ENCODE data around the gene ZNF785. TPM values are rescaled to one million over a fixed set of nuclear protein-coding genes. Genes with fewer than 3 reads are reported as not detected.

The ZNF785 gene
- total RNA-seq, 1 experiment from 2014 or later: 18.8 TPM

- H2BK15ac ChIP-seq (ENCODE audit: low read depth, low read length): no peak overlapping the region
- Mint-ChIP-seq H3K36me3 (ENCODE audit: insufficient read depth in 1 of 3, low read depth in 3 of 3) (no peaks in the 10 kb centered on the region), H3K27ac (no peak overlapping the region), H3K9me3 (no peaks in the 10 kb centered on the region; a peak in 1 of 5 replicates), H3K27me3 (ENCODE audit: low read depth) (peaks cover 22% of the 10 kb centered on the region), H3K4me1 (peaks cover 13 to 15% of the 10 kb centered on the region in 2 experiments), H3K4me3 (no peak overlapping the region)
- no peak overlapping the region for H3K4me2 ChIP-seq (ENCODE audit: insufficient read depth, insufficient read length, low read length)
- peaks cover 3% of the 10 kb centered on the region for H3K23me2 ChIP-seq (ENCODE audit: insufficient read length, low read depth, low read length, poor library complexity, severe bottlenecking)
- H3K18ac ChIP-seq (ENCODE audit: insufficient read length, low read depth, low read length): no peak overlapping the region
- H2AK5ac ChIP-seq (ENCODE audit: insufficient read length, low read length): no peak overlapping the region
- no peak overlapping the region for H2BK120ac ChIP-seq (ENCODE audit: low read depth, low read length, poor library complexity, severe bottlenecking)
- no peak overlapping the region for H4K91ac ChIP-seq (ENCODE audit: insufficient read length, low read depth, low read length)
- H3K4me1 ChIP-seq (ENCODE audit: insufficient read depth, low read length): no peaks in the 10 kb centered on the region
- no peak overlapping the region for H2BK5ac ChIP-seq (ENCODE audit: insufficient read length, low read length)
- no peak overlapping the region for H2AFZ ChIP-seq (ENCODE audit: low read length)
- no peak for DNase-seq
- H3K9ac ChIP-seq (ENCODE audit: extremely low read depth, insufficient read length, low read length): no peak overlapping the region
- H3T11ph ChIP-seq (ENCODE audit: low read length): no peak overlapping the region
- H3K27me3 ChIP-seq (ENCODE audit: insufficient read depth, low read length): no peaks in the 10 kb centered on the region
- no peak overlapping the region for H3K23ac ChIP-seq (ENCODE audit: insufficient read length, low read depth, low read length)
- no peak overlapping the region for H4K5ac ChIP-seq (ENCODE audit: insufficient read length, low read depth, low read length)
- H2BK12ac ChIP-seq (ENCODE audit: insufficient read length, low read depth, low read length): no peak overlapping the region
- H3K79me2 ChIP-seq (ENCODE audit: insufficient read depth, low read length): no peaks in the 10 kb centered on the region
- no peaks in the 10 kb centered on the region for H4K20me1 ChIP-seq (ENCODE audit: control insufficient read depth, insufficient read depth, insufficient read length)
- no peaks in the 10 kb centered on the region for H3K9me3 ChIP-seq (ENCODE audit: control insufficient read depth, low read depth, low read length)
- H3K56ac ChIP-seq (ENCODE audit: insufficient read length, low read depth, low read length): no peak overlapping the region
- no peak overlapping the region for H3K4ac ChIP-seq (ENCODE audit: low read depth, low read length)
- no peak overlapping the region for H4K8ac ChIP-seq (replicated peaks; ENCODE audit: insufficient read length, low read depth, low read length)
- H2BK20ac ChIP-seq (ENCODE audit: low read depth, low read length, poor library complexity, severe bottlenecking): no peak overlapping the region
- H3K79me1 ChIP-seq (ENCODE audit: insufficient read depth, low read depth, low read length, poor library complexity, severe bottlenecking): no peaks in the 10 kb centered on the region
- no peak for TF ChIP-seq CTCF (conservative IDR thresholded peaks at IDR 0.05)
- H3K27ac ChIP-seq (ENCODE audit: insufficient read length, low read depth, low read length): no peak overlapping the region
- WGBS (ENCODE audit: extremely low coverage, insufficient read length, low lambda C conversion rate): no CpG with 5 or more reads among the region's 3 CpGs
- no peak overlapping the region for H3K14ac ChIP-seq (ENCODE audit: insufficient read depth, low read length)
These were observed 34.7 kb upstream of the ZNF785 start for GRCh38 chr16:30620169-30620568.
